DMS153 (cell line): ENCODE results near the gene IPO11.
"Not testable (repeated sequence)": the region's sequence is repeated elsewhere in the genome, so short reads cannot be mapped to it uniquely, and the experiment has no call there.

Experiments used
- DNase-seq: peaks from one replicate; lab custom pipeline; 2025; lab: John Stamatoyannopoulos, UW

Gene IPO11

GRCh38 chr5:62514510-62515119 lies 102.1 kb downstream of the IPO11 start:
- no peak for DNase-seq

GRCh38 chr5:62520812-62521211 lies 108.2 kb downstream of the IPO11 start:
- not testable (repeated sequence) for DNase-seq

- no peak for DNase-seq
Observed at GRCh38 chr5:62521319-62521718, 108.8 kb downstream of the IPO11 start.

- DNase-seq, result no peak
Observed at GRCh38 chr5:62522811-62523210, 110.2 kb downstream of the IPO11 start.

GRCh38 chr5:62533597-62533996 lies 121.0 kb downstream of the IPO11 start:
- no peak for DNase-seq

- no peak for DNase-seq
Observed at GRCh38 chr5:62534461-62535236, 122.1 kb downstream of the IPO11 start.

- no peak for DNase-seq
Observed at GRCh38 chr5:62536232-62536631, 123.7 kb downstream of the IPO11 start.

- no peak for DNase-seq
Observed at GRCh38 chr5:62536783-62537182, 124.2 kb downstream of the IPO11 start.

GRCh38 chr5:62538017-62538942 lies 125.7 kb downstream of the IPO11 start:
- no peak for DNase-seq

GRCh38 chr5:62542720-62543119 lies 130.2 kb downstream of the IPO11 start:
- no peak for DNase-seq

- no peak for DNase-seq
Observed at GRCh38 chr5:62547945-62548630, 135.5 kb downstream of the IPO11 start.

GRCh38 chr5:62550103-62550502 lies 137.5 kb downstream of the IPO11 start:
- DNase-seq, result no peak

GRCh38 chr5:62555930-62556329 lies 143.4 kb downstream of the IPO11 start:
- no peak for DNase-seq

- no peak for DNase-seq
Observed at GRCh38 chr5:62558941-62559340, 146.4 kb downstream of the IPO11 start.

GRCh38 chr5:62560786-62561185 lies 148.2 kb downstream of the IPO11 start:
- no peak for DNase-seq

GRCh38 chr5:62561896-62562295 lies 149.3 kb downstream of the IPO11 start:
- no peak for DNase-seq

GRCh38 chr5:62562867-62563266 lies 150.3 kb downstream of the IPO11 start:
- no peak for DNase-seq

- no peak for DNase-seq
Observed at GRCh38 chr5:62564101-62564500, 151.5 kb downstream of the IPO11 start.

- DNase-seq, result not testable (repeated sequence)
Observed at GRCh38 chr5:62565740-62566139, 153.2 kb downstream of the IPO11 start.

- no peak for DNase-seq
Observed at GRCh38 chr5:62568143-62568542, 155.6 kb downstream of the IPO11 start.

- no peak for DNase-seq
Observed at GRCh38 chr5:62568800-62569432, 156.4 kb downstream of the IPO11 start.

- no peak for DNase-seq
Observed at GRCh38 chr5:62569470-62569869, 156.9 kb downstream of the IPO11 start.
